Muscle layer of colon (tissue), 2 donors: Measurements from ENCODE around the gene PRR30.

Source experiments
- H3K27ac ChIP-seq: one replicate; pipeline ENCODE4 v1.7.0; 2013; ENCODE audit warnings: low read depth, mild to moderate bottlenecking, low read length, moderate library complexity
- H3K27me3 ChIP-seq, 2 donors: one replicate each; pipeline ENCODE4 v1.7.0; 2013; ENCODE audit warnings: low read length in 2 of 2, mild to moderate bottlenecking in 2 of 2; ENCODE audit not compliant: insufficient read depth in 2 of 2, control insufficient read depth in 1 of 2
- H3K36me3 ChIP-seq: one replicate; pipeline ENCODE4 v1.7.0; 2013; ENCODE audit warnings: mild to moderate bottlenecking, low read length; ENCODE audit not compliant: insufficient read depth
- H3K4me1 ChIP-seq: one replicate; pipeline ENCODE4 v1.7.0; 2013; ENCODE audit warnings: mild to moderate bottlenecking, low read length; ENCODE audit not compliant: insufficient read depth
- H3K4me3 ChIP-seq, 2 donors: one replicate each; pipeline ENCODE4 v1.7.0; 2013; ENCODE audit warnings: low read length in 2 of 2, low read depth in 1 of 2, mild to moderate bottlenecking in 1 of 2, moderate library complexity in 1 of 2
- H3K9ac ChIP-seq: one replicate; pipeline ENCODE4 v1.7.0; 2013; ENCODE audit warnings: low read length
- H3K9me3 ChIP-seq: one replicate; pipeline ENCODE4 v1.7.0; 2013; ENCODE audit warnings: mild to moderate bottlenecking, low read length
- donor health status: abdominal sarcoma.
- donor health status: Adenocarcinoma of cecum.

Gene PRR30

GRCh38 chr2:27134781-27135477, 4.3 kb downstream of the PRR30 start:
- H3K9ac ChIP-seq = no peak overlapping the region
- no peak overlapping the region for H3K27ac ChIP-seq
- no peaks in the 10 kb centered on the region for H3K27me3 ChIP-seq

GRCh38 chr2:27133905-27134780, 5.1 kb downstream of the PRR30 start, which contains the start of gene PREB:
TSS of gene PREB (minus strand) at chr2:27134636. CDS start at chr2:27134421, 215 bp downstream.
- Histone ChIP-seq H3K9ac (peak within 1 kb of the TSS; percentile 31), H3K9me3 (no peaks in the 10 kb centered on the region), H3K36me3 (peaks cover 26% of the 10 kb centered on the region), H3K27me3 (no peaks in the 10 kb centered on the region), H3K4me1 (peaks cover 13% of the 10 kb centered on the region), H3K27ac (peak within 1 kb of the TSS; percentile 94), H3K4me3 (peak within 1 kb of the TSS; percentile 67 to 90)

More at GRCh38 chr2:27134781-27135477, 4.3 kb downstream of the PRR30 start:
- H3K4me1 ChIP-seq = peaks cover 13% of the 10 kb centered on the region
- H3K36me3 ChIP-seq = peaks cover 21% of the 10 kb centered on the region
- H3K9me3 ChIP-seq = no peaks in the 10 kb centered on the region
- peak overlapping the region in 1 of 2 donors; percentile 67 for H3K4me3 ChIP-seq

- H3K9me3 ChIP-seq = no peaks in the 10 kb centered on the region
- peak overlapping the region; percentile 31 for H3K9ac ChIP-seq
- H3K4me1 ChIP-seq = peaks cover 13% of the 10 kb centered on the region
- peak overlapping the region; percentile 30 to 67 for H3K4me3 ChIP-seq
- H3K27ac ChIP-seq = peak overlapping the region; percentile 9
- no peaks in the 10 kb centered on the region for H3K27me3 ChIP-seq
- H3K36me3 ChIP-seq = peaks cover 26% of the 10 kb centered on the region
Measured at GRCh38 chr2:27133195-27133875, 5.9 kb downstream of the PRR30 start.

GRCh38 chr2:27131429-27131828, 7.8 kb downstream of the PRR30 start:
- Histone ChIP-seq H3K9ac (no peak overlapping the region), H3K9me3 (no peaks in the 10 kb centered on the region), H3K4me3 (no peak overlapping the region), H3K4me1 (peaks cover 13% of the 10 kb centered on the region), H3K27me3 (no peaks in the 10 kb centered on the region), H3K27ac (no peak overlapping the region), H3K36me3 (peaks cover 26% of the 10 kb centered on the region)

GRCh38 chr2:27130396-27130795, 8.8 kb downstream of the PRR30 start:
- H3K27ac ChIP-seq = no peak overlapping the region
- no peaks in the 10 kb centered on the region for H3K9me3 ChIP-seq
- peaks cover 26% of the 10 kb centered on the region for H3K36me3 ChIP-seq
- no peak overlapping the region for H3K9ac ChIP-seq
- no peaks in the 10 kb centered on the region for H3K27me3 ChIP-seq
- no peak overlapping the region for H3K4me3 ChIP-seq
- H3K4me1 ChIP-seq = peaks cover 13% of the 10 kb centered on the region

- H3K9ac ChIP-seq = no peak overlapping the region
Measured at GRCh38 chr2:27128668-27129571, 10.3 kb downstream of the PRR30 start.

GRCh38 chr2:27127883-27128667, 11.1 kb downstream of the PRR30 start:
- Histone ChIP-seq H3K27me3 (no peaks in the 10 kb centered on the region), H3K36me3 (peaks cover 26% of the 10 kb centered on the region), H3K27ac (no peak overlapping the region), H3K9me3 (no peaks in the 10 kb centered on the region), H3K4me3 (no peak overlapping the region), H3K4me1 (peaks cover 14% of the 10 kb centered on the region), H3K9ac (no peak overlapping the region)

More at GRCh38 chr2:27128668-27129571, 10.3 kb downstream of the PRR30 start:
- Histone ChIP-seq H3K4me1 (peaks cover 15% of the 10 kb centered on the region), H3K27ac (no peak overlapping the region), H3K27me3 (no peaks in the 10 kb centered on the region), H3K4me3 (no peak overlapping the region), H3K36me3 (peaks cover 26% of the 10 kb centered on the region), H3K9me3 (no peaks in the 10 kb centered on the region)

- no peak overlapping the region for H3K9ac ChIP-seq
- H3K27me3 ChIP-seq = no peaks in the 10 kb centered on the region
- peaks cover 18% of the 10 kb centered on the region for H3K36me3 ChIP-seq
- H3K27ac ChIP-seq = no peak overlapping the region
- peaks cover 11% of the 10 kb centered on the region for H3K4me1 ChIP-seq
- H3K4me3 ChIP-seq = no peak overlapping the region
- H3K9me3 ChIP-seq = no peaks in the 10 kb centered on the region
Measured at GRCh38 chr2:27126252-27126710, 12.9 kb downstream of the PRR30 start.

- H3K27ac ChIP-seq = no peak overlapping the region
- peaks cover 7% of the 10 kb centered on the region for H3K36me3 ChIP-seq
- H3K9me3 ChIP-seq = no peaks in the 10 kb centered on the region
- no peaks in the 10 kb centered on the region for H3K27me3 ChIP-seq
- peaks cover 11% of the 10 kb centered on the region for H3K4me1 ChIP-seq
- no peak overlapping the region for H3K9ac ChIP-seq
- no peak overlapping the region for H3K4me3 ChIP-seq
Measured at GRCh38 chr2:27125104-27125503, 14.1 kb downstream of the PRR30 start.
